Erythroblast (primary cell): Measurements from ENCODE around the gene LYPD4.

Experiments used
- GATA1 ChIP-seq: IDR thresholded peaks from 2 replicates; pipeline ENCODE4 v1.6.1; 2011; ENCODE audit warnings: low read depth, mild to moderate bottlenecking, control low read depth, low read length, moderate library complexity
- POLR2A ChIP-seq: IDR thresholded peaks from 2 replicates; pipeline ENCODE4 v1.6.1; 2011; ENCODE audit warnings: mild to moderate bottlenecking, low read length

DNA sequence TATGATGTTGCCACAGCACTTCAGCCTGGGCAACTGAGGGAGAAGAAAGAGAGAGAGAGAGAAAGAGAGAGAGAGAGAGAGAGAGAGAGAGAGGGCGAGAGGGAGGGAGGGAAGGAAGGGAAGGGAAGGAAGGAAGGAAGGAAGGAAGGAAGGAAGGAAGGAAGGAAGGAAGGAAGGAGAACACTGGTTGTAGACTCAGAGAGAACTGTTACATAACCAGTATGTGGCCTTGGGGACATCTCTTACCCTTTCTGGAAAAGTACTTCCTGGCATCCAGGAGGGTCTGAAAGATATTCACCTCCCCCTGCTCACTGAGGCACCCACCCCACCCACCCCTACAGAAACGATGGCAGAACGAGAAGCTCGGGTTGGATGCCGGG lies 35.8 kb upstream of the LYPD4 start:
- TF ChIP-seq POLR2A = no peak
- no peak for TF ChIP-seq GATA1
